ENCODE results near the gene AMFR.

The AMFR gene

DNA sequence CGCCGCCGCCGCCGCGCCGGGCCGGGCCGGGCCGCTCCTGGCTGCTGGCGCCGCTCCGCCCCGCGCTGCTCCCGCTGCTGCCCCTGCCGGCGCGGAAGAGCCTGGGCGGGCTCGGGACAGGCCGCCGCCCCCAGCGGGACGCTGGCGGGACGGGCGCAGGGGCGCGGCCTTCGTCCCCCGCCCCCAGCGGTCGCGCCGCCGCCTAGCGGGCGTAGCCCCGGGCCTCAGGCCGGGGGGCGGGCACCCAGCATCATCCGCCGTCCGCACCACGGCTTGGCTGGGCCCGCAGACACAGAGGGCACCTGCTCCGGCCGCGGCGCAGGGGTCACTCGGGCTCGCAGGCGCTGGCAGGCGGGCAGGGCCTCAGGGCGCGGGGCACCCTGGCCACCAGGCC lies at the start of gene AMFR:
AMFR (minus strand) TSS at position 107 of the 394 bp plus-strand sequence. CDS start 218 bp downstream, outside the sequence.
- DNase-seq = peak; percentile 69

DNA sequence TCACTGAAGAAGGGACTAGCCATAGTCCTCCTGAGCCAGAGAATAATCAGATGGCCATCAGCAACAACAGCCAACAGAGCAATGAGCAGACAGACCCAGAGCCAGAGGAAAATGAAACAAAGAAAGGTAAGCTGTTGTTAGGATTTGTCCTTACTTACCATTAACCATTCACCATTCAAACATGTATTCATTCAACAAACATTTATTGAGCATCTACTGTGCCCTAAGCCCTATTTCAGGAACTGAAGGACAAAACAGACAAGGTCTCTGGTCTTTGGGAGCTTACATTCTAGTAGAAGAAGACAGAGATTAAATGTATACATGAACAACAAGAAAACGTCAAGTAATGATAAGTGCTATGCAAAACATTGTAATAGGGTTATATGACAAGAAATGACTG lies 45.3 kb upstream of the AMFR start:
- DNase-seq = no peak

DNA sequence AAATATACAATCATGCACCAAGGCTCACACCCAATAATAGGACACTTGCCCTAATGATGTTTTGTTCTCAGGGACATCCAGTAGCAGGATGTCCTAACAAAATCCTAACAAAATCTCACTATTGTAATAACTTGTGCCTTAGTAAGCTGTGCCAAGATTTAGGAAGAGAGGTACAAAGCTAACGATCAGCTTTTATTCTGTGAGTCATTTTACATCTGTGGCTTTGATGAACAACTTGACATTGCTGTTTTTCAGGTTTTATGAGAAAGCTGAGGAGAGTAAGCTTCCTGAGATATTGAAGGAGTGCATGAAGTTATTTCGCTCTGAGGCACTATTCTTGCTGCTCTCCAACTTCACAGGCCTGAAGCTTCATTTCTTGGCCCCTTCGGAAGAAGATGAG lies 44.9 kb upstream of the AMFR start:
- no peak for DNase-seq

DNA sequence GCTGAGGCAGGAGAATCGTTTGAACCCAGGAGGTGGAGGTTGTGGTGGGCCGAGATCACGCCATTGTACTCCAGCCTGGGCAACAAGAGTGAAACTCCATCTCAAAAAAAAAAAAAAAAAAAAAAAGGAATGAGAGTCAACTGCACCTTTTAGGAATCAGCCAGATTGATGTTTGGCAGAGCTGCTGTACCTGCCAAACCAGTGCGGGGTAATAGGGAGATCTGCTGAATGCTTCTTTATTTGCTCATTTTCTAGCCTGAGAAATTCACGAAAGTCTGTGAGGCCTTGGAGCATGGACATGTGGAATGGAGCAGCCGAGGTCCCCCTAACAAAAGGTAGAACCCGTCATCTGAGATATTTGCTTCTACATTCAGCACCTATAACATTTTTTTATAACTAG lies 44.4 kb upstream of the AMFR start:
- DNase-seq = no peak

DNA sequence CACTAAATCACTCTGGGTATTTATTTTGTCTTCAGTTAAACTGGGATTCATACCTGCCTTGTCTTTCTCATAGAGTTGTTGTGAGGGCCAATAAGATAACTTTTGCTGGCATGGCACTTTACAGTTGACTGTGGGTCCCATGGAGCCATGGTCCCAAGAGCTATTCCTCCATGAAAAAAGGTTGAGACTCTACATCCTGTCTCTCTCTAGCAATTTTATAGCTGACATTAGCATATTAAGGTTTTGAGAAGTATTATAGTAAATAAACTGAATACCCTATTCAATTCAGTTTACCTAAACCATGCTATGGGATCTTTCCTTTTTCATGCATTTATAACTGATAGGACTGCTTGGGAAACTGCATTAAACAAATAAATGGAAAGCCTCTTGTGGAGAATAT lies 43.5 kb upstream of the AMFR start:
- no peak for DNase-seq

DNA sequence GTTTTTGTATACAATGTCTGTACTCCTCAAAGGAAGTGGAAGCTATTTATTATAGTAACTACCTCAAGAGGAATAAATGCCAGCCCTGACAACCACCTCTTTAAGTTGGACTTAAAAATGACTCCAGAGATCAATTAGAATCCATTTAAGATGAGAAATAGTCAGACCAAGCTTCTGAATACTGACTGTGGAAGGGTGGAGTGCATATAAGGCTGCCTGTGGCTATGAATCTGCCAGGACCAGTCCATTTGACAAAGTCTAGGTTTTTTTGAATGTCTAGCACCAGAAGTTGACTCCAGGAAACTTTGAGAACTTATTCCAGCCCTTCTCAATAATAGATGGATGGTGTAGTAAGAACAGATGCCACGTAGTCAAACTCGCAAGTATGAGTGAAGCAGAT lies 41.0 kb upstream of the AMFR start:
- no peak for DNase-seq

DNA sequence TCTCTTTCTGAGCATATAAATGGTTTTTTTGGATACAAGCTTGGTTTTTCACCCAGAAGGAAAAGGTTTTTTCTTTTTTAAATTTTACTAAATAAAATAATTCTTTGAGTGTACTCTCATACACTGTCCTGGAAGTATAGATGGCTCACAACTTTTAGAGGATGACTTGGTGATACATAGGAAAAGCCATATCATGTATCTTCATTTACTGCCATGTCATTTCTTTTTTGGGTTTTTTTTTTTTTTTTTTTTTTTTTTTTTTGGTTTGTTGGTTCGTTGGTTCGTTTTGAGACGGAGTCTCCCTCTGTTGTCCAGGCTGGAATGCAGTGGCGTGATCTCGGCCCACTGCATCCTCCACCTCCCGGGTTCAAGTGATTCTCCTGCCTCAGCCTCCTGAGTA lies 37.8 kb upstream of the AMFR start:
- DNase-seq = no peak

DNA sequence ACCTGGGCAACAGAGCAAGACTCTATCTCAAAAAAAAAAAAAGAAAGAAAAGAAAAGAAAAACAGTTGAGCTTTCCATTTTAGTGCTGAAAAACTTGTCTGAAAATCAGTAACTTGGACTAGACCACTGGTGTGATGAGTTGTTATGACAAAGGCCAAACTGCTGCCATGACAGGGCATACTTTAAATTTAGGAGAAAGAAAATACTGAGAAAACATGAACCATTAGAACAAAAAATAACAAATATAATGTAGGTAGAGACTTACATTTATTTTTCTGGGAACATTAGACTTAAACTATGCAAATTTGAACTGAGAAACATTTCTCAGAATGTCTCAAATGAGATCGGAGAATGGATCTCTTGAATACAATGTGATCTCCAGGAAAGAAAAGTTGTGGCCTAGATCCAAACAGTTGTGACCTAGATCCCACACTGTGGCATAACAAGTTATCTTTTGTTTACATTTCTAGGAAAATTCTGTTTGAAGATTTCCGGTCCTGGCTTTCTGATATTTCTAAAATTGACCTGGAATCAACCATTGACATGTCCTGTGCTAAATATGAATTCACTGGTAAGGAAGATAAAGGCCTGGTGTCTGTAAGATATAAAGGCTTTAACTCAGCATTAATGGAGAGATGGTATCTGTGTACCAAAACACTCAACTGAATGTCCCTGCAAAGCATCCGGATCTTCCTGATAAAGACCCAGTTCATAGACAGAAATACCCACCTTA lies 36.9 kb upstream of the AMFR start:
- DNase-seq = no peak

DNA sequence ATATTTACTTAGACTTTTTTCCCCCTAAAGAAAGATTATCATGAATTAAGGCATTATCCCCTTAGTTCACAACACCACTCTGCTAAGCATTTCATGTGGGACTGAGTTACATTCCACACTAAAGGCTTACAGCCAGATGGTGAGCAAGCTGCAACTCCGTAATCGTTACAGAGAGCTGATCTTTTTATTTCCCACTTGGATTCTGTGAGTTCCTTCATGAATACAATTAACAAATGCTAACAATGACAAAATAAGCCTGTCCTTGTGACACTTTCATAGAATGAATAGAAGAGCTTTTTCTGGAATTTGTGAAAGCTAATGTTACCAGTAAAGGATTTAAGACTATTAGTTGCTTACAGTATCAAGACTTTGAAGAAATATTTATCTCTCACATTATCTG lies 34.8 kb upstream of the AMFR start:
- no peak for DNase-seq

DNA sequence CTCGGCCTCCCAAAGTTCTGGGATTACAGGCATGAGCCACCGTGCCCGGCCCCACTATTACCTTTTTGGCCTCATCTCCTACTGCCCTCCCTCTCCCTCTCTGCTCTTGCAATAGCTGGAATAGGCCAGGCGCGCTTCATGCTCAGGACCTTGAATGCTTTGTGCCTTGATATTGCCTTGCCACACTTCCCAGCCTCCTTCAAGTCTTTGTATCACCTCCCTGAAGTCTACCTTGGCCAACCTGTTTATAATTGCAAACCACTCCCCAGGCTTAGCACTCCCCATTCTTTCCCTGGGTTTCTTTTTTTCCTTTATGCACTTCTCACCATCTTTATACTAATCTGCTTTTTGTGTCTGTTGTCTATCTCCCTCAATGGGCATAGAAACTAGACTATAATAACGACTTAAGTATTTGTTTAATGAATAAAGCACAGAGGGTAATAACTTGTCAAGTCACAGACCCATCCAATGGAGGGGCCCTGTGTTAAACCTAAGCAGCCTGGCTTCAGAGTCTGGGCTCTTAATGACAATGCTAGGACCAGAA lies 32.7 kb upstream of the AMFR start:
- DNase-seq = no peak

DNA sequence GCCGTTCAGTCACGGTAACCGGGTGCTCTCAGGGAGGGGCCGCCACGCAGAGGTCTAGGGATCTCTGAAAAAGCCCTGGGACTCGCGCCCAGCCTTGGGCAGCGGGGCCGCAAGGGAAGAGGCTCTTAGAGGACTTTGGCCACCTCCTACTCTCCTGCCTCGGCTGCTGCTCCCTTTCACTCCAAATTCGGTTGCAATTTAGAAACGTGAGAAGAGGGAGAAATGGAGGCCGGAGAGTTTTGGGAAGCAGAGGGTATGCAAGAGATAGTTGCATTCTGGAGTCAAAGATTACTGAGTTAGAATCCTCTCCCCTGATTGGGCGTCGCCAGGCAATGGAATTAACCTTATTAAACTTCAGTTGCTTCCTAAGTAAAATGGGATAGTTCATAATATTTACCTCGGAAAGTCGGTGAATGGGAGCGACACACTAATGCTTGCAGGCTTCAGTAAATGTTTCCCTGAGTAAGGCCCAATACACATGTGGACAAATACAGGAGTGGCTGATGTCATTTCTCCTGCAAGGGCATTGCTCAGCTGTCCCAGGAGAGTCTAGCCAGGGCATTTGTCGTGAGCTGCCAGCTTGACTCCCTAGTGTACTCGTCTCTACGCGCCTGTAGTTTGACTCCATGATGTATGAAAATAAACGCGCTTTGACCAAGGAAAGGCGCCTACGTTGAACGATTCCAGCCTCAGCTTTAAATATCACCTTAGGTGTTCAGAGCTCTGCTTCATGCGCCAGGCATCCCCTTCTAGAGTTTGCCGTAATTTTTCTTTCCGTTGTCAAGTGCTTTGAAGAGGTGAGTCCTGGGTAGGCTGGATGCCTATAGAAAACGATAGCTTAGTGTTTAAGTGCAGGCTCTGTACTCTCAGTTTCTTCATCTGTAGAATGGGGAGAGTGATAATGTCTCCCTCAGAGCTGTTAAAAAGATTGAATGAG lies 26.7 kb upstream of the AMFR start:
- peak; percentile 38 for DNase-seq

DNA sequence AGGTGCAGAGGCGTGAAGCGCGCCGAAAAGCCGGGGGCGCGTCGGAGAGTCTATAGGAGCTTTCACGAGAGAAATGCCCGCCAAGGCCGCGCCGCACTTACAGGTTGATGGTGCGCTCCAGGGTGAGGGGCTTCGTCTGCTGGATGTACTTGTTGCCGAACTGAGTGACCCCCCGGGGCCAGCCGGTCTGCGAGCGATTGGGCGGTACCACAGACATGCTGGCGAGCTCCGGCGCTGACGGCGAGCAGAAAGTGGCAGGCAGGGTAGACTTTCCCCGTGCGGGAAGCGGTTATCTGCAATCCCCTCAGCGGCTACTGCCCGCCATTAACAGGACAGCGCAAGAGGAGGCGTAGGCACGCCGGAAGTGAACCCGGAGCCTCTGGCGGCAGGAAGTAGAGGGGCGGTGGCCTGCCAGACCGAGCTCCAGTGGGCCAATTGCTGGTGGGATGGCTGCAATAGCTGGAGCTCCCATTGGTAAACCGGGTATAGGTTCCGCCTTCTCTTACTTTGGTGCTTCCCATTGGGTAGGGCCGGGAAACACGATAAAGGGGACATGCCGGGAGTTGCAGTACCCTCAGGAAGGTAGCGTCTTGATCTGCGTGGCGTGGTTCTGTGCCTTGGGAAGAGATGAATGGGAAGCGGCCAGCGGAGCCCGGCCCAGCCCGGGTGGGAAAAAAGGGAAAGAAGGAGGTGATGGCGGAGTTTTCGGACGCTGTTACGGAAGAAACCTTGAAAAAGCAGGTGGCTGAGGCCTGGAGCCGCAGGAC lies 25.8 kb upstream of the AMFR start, which contains the start of the genes NUDT21 and OGFOD1:
NUDT21 (minus strand) TSS at position 347 of the 767 bp plus-strand sequence; CDS start at position 217, 130 bp downstream.
OGFOD1 (plus strand) TSS at position 569 of the 767 bp plus-strand sequence; CDS start at position 628, 59 bp downstream.
- peak; percentile 90 for DNase-seq

DNA sequence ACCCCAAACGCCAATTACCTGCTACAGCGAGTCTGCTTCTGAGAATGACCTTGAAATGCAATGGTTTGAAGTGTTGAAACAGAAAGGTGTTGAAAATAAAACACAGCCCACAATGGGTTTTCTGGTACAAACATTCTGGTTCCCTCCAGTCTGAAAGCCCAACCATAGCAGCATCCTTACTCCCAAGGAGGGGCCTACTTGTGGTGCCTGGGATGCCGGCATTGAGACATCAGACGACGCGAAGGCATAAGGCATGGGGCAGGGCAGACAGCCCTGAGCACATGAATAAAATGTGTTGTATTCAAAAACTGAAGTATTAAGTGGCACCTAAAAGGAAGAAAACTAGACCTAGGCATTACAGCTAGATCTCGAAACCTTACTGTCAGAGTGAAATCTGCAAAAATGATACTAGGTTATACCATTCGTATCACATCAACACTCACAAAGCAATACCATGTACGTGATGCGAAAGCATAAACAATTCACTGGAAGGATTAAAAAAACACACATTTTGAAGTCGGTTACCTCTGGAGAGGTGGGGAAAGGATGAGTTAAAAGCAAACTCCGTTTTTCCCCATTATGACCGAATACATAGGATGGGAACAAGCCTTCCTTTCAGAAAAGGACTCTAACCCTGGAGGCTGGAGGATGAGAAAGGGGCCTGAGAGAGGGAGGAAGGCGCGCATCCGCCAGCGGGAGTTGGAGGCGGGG lies 25.1 kb upstream of the AMFR start:
- DNase-seq = no peak

DNA sequence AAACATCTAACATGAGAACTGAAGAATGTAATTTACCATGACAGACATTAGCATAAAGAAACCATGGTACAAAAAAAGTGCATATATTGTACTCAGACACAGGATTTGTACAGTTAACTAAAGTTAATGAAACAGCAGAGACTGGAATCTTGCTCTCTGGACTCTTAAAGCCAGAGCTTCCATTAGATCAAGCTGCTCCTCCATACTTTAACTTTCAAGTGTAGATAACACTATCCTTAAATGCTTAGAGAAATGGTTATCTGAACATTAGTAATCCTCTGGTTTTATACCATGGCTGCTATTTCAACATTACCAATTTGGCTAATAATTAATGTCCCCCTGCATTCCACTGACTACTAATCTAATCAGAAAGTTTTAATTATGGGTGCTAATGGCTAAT lies 22.7 kb upstream of the AMFR start:
- no peak for DNase-seq

DNA sequence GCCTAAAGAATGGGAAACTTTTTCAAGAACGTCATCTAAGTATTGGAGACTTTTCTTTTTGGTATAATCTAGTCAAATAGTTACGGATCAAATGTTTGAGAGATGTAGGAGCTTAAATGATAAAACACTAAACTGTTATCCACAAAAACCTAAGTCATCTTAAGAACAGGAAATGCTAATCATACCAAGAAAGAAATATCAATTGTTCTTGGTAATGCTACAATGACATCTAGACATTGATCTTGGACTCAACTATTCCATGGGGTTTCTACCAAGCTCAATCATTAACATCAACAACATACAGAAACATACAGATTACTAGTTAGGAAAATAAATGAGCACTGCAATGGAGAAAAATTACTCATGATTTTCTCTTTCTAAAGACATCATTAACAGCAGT lies 21.9 kb upstream of the AMFR start:
- DNase-seq = no peak

DNA sequence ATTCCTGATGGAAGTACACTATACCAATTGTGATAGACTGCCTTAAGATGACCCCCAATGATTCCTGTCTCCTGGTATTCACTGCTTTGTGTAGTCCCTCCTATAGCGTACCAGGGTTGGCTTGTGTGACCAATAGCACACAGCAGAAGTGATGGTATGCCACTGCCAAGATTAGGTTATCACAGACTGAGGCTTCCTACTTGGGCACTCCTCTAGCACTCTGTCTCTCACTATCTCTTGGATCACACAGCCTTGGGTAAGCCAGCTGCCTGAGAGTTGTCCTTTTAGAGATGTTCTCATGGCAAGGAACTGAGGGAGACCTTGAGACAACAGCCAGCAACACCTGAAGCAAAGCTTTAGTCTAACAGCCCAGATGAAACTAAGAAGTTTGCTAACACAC lies 12.7 kb upstream of the AMFR start:
- DNase-seq = no peak

DNA sequence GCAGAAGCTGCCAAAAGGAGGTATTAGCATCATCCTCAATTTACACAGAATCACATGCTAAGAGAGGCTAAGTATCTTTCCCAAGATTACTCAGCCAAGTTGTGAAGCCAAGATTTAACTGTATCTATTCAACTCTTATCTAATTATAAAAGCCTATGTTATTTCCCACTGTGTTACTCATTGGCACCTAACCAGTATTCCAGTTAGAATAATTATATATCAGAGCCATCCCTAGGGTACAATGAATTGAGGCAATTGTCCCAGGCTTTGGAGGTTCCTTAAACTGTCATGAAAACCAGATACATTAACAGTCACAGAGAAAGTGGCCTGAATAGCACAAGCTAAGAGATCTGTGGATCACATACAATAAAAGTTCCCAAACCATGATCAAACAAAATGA lies 10.9 kb upstream of the AMFR start:
- DNase-seq = no peak

DNA sequence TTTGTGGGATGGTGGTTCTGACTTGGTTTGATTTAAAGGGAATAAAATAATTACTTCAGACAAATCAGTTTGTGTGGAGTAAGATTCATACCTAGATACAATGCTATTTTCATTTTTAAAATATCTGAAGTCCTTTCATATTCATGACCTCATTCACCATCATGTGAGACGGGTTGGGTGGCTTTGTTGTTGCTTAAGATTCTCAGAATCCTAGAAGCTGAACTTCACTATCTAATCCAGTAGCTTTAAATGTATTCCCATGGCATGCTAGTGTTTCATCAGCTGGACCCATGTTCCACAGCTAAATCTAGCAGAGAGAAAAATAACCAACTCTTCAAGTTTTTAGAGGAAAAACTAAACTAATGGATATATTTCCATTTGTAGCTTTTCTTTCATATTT lies 2.7 kb upstream of the AMFR start:
- DNase-seq = no peak

DNA sequence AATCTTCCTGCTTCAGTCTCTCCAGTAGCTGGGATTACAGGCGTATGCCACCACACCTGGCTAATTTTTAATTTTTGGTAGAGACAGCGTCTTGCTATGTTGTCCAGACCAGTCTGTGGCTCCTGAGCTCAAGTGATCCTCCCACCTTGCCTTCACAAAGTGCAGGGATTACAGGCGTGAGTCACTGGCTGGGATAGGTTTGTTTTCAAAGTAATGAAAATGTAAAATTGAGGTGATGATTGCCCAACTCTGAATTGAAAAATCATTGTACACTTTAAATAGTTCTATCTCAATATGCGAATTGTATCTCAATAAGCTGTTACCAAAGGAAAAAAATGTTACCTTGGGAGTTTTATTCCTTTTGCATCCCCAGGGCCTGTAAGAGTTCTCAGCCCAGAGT lies 1.2 kb upstream of the AMFR start:
- no peak for DNase-seq

DNA sequence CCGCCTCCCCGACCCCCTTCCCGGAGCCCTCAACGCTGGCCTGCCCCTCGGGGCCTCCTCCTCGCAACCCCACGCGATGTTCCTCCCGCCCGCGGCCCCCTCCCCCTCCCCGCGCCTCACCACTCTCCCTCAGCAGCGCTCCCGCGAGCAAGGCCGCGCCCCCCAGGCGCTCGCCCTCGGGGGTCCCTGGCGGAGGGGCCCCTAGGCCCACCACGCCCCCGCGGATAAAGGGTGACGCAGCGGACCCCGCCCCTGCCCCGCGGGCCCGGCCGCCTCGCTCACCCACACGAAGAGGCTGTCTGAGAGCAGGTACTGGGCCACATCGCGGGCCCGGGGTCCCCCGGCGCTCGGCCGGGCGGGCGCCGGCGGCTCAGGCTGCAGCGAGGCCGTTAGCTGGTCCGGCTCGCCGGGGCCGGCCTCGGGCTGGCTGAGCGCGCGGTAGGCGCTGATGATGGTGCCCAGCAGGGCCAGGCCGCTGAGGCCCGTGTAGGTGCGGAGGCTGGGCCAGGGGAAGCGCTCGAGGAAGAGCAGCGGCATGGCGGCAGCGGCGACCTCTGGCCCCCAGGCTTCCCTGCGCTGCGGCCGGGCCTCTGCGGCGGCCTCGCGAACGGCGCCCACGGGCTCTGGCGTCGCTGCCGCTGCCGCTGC lies 430 bp downstream of the AMFR start:
- DNase-seq = peak; percentile 56

DNA sequence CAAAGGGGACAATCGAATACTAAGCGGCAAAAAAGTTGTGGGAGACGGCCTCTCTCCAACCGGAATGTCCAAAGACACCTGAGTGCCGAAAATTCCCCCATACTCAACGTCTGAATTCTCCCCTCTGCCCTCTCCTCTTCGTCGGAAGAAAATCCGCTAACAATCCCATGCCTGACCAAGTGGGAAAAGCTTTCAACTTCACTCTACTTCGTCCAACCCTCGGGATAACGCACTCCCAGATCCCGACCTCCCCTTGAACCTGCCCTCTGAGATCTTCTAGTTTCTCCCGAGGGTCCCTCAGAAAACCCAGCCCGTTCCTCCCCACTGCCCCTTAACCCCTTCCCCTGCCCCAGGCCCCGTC lies 961 bp downstream of the AMFR start:
- no peak for DNase-seq

Data from stimulated activated CD8-positive, alpha-beta memory T cell treated with anti-CD3 and anti-CD28 coated beads, Interleukin-4, amount 100 ng/mL, for 48 hours (primary cell).